Measurements from ENCODE around the gene PNMA6F. TPM values are rescaled to one million over a fixed set of nuclear protein-coding genes. Genes with fewer than 3 reads are reported as not detected.
"Not testable (repeated sequence)": the region's sequence is repeated elsewhere in the genome, so short reads cannot be mapped to it uniquely, and the experiment has no call there.

Gene PNMA6F
- total RNA-seq, 1 donor from 2014 or later = not detected

DNA sequence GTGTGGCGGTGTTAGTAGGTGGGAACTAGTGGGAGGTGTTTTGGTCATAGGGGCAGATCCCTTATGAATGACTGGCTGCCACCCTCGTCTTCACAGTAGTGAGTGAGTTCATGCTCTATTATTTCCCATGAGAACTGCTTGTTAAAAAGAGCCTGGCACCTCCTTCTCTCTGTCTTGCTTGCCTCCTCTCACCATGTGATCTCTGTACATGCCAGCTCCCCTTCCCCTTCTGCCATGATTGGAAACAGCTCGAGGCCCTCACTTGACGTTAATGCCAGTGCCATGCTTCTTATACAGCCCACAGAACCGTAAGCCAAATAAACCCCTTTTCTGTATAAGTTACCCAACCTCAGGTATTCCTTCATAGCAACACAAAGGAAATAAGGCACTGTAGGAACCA is 21.7 kb downstream of the PNMA6F start:
- Mint-ChIP-seq H3K4me3 (ENCODE audit: unreplicated experiment) (no peak overlapping the region), H3K27ac (ENCODE audit: unreplicated experiment) (no peak overlapping the region), H3K9me3 (ENCODE audit: unreplicated experiment) (peaks cover 5% of the 10 kb centered on the region), H3K27me3 (ENCODE audit: low read depth, unreplicated experiment) (peaks cover 12% of the 10 kb centered on the region), H3K4me1 (ENCODE audit: low read depth, unreplicated experiment) (peaks cover 6% of the 10 kb centered on the region), H3K36me3 (ENCODE audit: low read depth, unreplicated experiment) (no peaks in the 10 kb centered on the region)
- Histone ChIP-seq H3K79me2 (ENCODE audit: insufficient read depth, low read length) (no peaks in the 10 kb centered on the region), H2AFZ (ENCODE audit: low read depth, low read length) (no peak overlapping the region), H3K27ac (ENCODE audit: low read depth, low read length) (no peak overlapping the region), H3K27me3 (ENCODE audit: insufficient read depth, low read length) (no peaks in the 10 kb centered on the region), H3K4me2 (ENCODE audit: low read length) (no peak overlapping the region), H3K4me1 (ENCODE audit: insufficient read depth, low read length) (no peaks in the 10 kb centered on the region), H3K9ac (ENCODE audit: low read length) (no peak overlapping the region), H3K36me3 (ENCODE audit: insufficient read depth, low read length) (no peaks in the 10 kb centered on the region), H3K4me3 (ENCODE audit: insufficient read depth, low read depth, low read length) (no peak overlapping the region), H3K9me3 (ENCODE audit: insufficient read depth, low read depth, low read length) (no peaks in the 10 kb centered on the region), H4K20me1 (ENCODE audit: insufficient read depth, low read length) (no peaks in the 10 kb centered on the region)
- FAIRE-seq = no peak
- no peak for TF ChIP-seq EZH2 (IDR thresholded peaks at IDR 0.05; ENCODE audit: insufficient read depth, low read length)
- TF ChIP-seq, protein P1, sequence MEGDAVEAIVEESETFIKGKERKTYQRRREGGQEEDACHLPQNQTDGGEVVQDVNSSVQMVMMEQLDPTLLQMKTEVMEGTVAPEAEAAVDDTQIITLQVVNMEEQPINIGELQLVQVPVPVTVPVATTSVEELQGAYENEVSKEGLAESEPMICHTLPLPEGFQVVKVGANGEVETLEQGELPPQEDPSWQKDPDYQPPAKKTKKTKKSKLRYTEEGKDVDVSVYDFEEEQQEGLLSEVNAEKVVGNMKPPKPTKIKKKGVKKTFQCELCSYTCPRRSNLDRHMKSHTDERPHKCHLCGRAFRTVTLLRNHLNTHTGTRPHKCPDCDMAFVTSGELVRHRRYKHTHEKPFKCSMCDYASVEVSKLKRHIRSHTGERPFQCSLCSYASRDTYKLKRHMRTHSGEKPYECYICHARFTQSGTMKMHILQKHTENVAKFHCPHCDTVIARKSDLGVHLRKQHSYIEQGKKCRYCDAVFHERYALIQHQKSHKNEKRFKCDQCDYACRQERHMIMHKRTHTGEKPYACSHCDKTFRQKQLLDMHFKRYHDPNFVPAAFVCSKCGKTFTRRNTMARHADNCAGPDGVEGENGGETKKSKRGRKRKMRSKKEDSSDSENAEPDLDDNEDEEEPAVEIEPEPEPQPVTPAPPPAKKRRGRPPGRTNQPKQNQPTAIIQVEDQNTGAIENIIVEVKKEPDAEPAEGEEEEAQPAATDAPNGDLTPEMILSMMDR (IDR thresholded peaks at IDR 0.05; ENCODE audit: insufficient read depth, low read depth, low read length) = no peak
- DNase-seq (ENCODE audit: low read depth) = no peak

- peaks cover 5% of the 10 kb centered on the region for H3K4me1 Mint-ChIP-seq (ENCODE audit: low read depth, unreplicated experiment)
- no peaks in the 10 kb centered on the region for H3K9me3 ChIP-seq (ENCODE audit: insufficient read depth, low read depth, low read length)
- no peaks in the 10 kb centered on the region for H3K36me3 ChIP-seq (ENCODE audit: insufficient read depth, low read length)
- no peaks in the 10 kb centered on the region for H3K36me3 Mint-ChIP-seq (ENCODE audit: low read depth, unreplicated experiment)
- H3K4me3 Mint-ChIP-seq (ENCODE audit: unreplicated experiment) = no peak overlapping the region
- TF ChIP-seq, protein P1 (IDR thresholded peaks at IDR 0.05; ENCODE audit: insufficient read depth, low read depth, low read length) = no peak
- no peak for TF ChIP-seq EZH2 (IDR thresholded peaks at IDR 0.05; ENCODE audit: insufficient read depth, low read length)
- FAIRE-seq (no peak), DNase-seq (ENCODE audit: low read depth) (no peak)
- no peaks in the 10 kb centered on the region for H3K79me2 ChIP-seq (ENCODE audit: insufficient read depth, low read length)
- H4K20me1 ChIP-seq (ENCODE audit: insufficient read depth, low read length) = no peaks in the 10 kb centered on the region
- no peak overlapping the region for H3K4me3 ChIP-seq (ENCODE audit: insufficient read depth, low read depth, low read length)
- no peak overlapping the region for H3K9ac ChIP-seq (ENCODE audit: low read length)
- no peak overlapping the region for H2AFZ ChIP-seq (ENCODE audit: low read depth, low read length)
- H3K27me3 Mint-ChIP-seq (ENCODE audit: low read depth, unreplicated experiment) = peaks cover 4% of the 10 kb centered on the region
- peaks cover 5% of the 10 kb centered on the region for H3K9me3 Mint-ChIP-seq (ENCODE audit: unreplicated experiment)
- H3K27me3 ChIP-seq (ENCODE audit: insufficient read depth, low read length) = no peaks in the 10 kb centered on the region
- no peak overlapping the region for H3K27ac ChIP-seq (ENCODE audit: low read depth, low read length)
- H3K4me2 ChIP-seq (ENCODE audit: low read length) = no peak overlapping the region
- H3K27ac Mint-ChIP-seq (ENCODE audit: unreplicated experiment) = no peak overlapping the region
- H3K4me1 ChIP-seq (ENCODE audit: insufficient read depth, low read length) = no peaks in the 10 kb centered on the region
Observed at GRCh38 chrX:153297376-153297775, 24.2 kb downstream of the PNMA6F start.

GRCh38 chrX:153293485-153294071 is 28.0 kb downstream of the PNMA6F start:
- not testable (repeated sequence) for H3K4me1 ChIP-seq (ENCODE audit: insufficient read depth, low read length); H3K4me3 ChIP-seq (ENCODE audit: insufficient read depth, low read depth, low read length); DNase-seq (ENCODE audit: low read depth); H3K36me3 Mint-ChIP-seq (ENCODE audit: low read depth, unreplicated experiment); H3K27me3 Mint-ChIP-seq (ENCODE audit: low read depth, unreplicated experiment); H4K20me1 ChIP-seq (ENCODE audit: insufficient read depth, low read length); H3K79me2 ChIP-seq (ENCODE audit: insufficient read depth, low read length); H3K4me2 ChIP-seq (ENCODE audit: low read length); FAIRE-seq; H2AFZ ChIP-seq (ENCODE audit: low read depth, low read length); H3K9ac ChIP-seq (ENCODE audit: low read length); H3K27ac ChIP-seq (ENCODE audit: low read depth, low read length); H3K4me1 Mint-ChIP-seq (ENCODE audit: low read depth, unreplicated experiment); H3K27me3 ChIP-seq (ENCODE audit: insufficient read depth, low read length); H3K27ac Mint-ChIP-seq (ENCODE audit: unreplicated experiment); H3K9me3 ChIP-seq (ENCODE audit: insufficient read depth, low read depth, low read length); H3K36me3 ChIP-seq (ENCODE audit: insufficient read depth, low read length); H3K4me3 Mint-ChIP-seq (ENCODE audit: unreplicated experiment); H3K9me3 Mint-ChIP-seq (ENCODE audit: unreplicated experiment)

DNA sequence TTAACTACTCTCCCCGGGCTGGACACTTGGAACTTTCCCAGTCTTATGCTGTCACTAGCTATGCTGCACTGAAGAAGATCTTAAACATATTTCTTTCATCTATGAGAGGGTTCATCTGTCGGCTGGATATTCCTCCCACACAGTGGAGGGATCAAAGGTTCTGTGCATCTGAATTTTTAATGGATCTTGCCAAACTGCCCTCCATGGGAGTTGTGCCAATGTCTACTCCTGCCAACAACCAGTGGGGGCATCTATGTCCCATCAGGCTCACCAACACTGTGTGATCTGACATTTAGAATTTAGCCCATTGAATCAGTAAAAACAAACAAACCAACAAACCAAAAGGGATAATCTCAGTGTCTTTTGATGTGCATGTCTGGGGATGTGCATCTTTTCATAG is 32.8 kb downstream of the PNMA6F start:
- H3K27ac Mint-ChIP-seq (ENCODE audit: unreplicated experiment); H4K20me1 ChIP-seq (ENCODE audit: insufficient read depth, low read length); H3K27me3 ChIP-seq (ENCODE audit: insufficient read depth, low read length); H3K9me3 Mint-ChIP-seq (ENCODE audit: unreplicated experiment); H3K4me3 Mint-ChIP-seq (ENCODE audit: unreplicated experiment); H3K4me3 ChIP-seq (ENCODE audit: insufficient read depth, low read depth, low read length); H3K4me1 ChIP-seq (ENCODE audit: insufficient read depth, low read length); H3K36me3 ChIP-seq (ENCODE audit: insufficient read depth, low read length); H2AFZ ChIP-seq (ENCODE audit: low read depth, low read length); H3K36me3 Mint-ChIP-seq (ENCODE audit: low read depth, unreplicated experiment); DNase-seq (ENCODE audit: low read depth); H3K4me1 Mint-ChIP-seq (ENCODE audit: low read depth, unreplicated experiment); H3K27me3 Mint-ChIP-seq (ENCODE audit: low read depth, unreplicated experiment); FAIRE-seq; H3K9me3 ChIP-seq (ENCODE audit: insufficient read depth, low read depth, low read length); H3K27ac ChIP-seq (ENCODE audit: low read depth, low read length); H3K4me2 ChIP-seq (ENCODE audit: low read length); H3K9ac ChIP-seq (ENCODE audit: low read length); H3K79me2 ChIP-seq (ENCODE audit: insufficient read depth, low read length): not testable (repeated sequence)

DNA sequence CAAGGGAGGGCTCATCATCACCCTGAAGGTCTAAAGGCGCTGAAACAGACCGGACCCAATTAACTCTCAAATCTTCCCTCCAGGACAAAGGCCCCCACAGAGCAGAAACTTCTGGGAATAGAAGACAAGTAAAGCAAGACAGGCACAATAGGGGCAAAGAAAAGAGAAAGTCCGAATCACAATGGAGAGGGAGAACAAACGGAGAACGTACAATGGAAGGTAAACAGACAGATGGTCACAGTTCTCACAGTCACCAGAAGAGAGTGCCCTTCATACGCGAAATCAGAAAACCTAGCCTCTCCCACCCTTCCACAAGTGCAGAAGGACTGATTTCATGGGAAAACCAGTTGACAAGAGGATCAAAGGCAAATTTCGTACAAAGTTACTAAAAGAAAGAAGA is 35.9 kb downstream of the PNMA6F start:
- not testable (repeated sequence) for FAIRE-seq; H3K9ac ChIP-seq (ENCODE audit: low read length); H3K4me3 Mint-ChIP-seq (ENCODE audit: unreplicated experiment); H3K4me1 ChIP-seq (ENCODE audit: insufficient read depth, low read length); H3K27me3 Mint-ChIP-seq (ENCODE audit: low read depth, unreplicated experiment); DNase-seq (ENCODE audit: low read depth); H4K20me1 ChIP-seq (ENCODE audit: insufficient read depth, low read length); H3K36me3 Mint-ChIP-seq (ENCODE audit: low read depth, unreplicated experiment); H3K4me2 ChIP-seq (ENCODE audit: low read length); H3K27me3 ChIP-seq (ENCODE audit: insufficient read depth, low read length); H3K4me1 Mint-ChIP-seq (ENCODE audit: low read depth, unreplicated experiment); H3K9me3 ChIP-seq (ENCODE audit: insufficient read depth, low read depth, low read length); H3K27ac Mint-ChIP-seq (ENCODE audit: unreplicated experiment); H2AFZ ChIP-seq (ENCODE audit: low read depth, low read length); H3K36me3 ChIP-seq (ENCODE audit: insufficient read depth, low read length); H3K27ac ChIP-seq (ENCODE audit: low read depth, low read length); H3K4me3 ChIP-seq (ENCODE audit: insufficient read depth, low read depth, low read length); H3K9me3 Mint-ChIP-seq (ENCODE audit: unreplicated experiment); H3K79me2 ChIP-seq (ENCODE audit: insufficient read depth, low read length)

Data from astrocyte (in vitro differentiated cells and primary cell).